Common myeloid progenitor, CD34-positive (primary cell): ENCODE measurements around the gene FN1.

ENCODE experiments used
- CTCF ChIA-PET: fragments of 350-600 bp; sonication (Branson Sonifier 250); formaldehyde crosslinking; loops from one replicate; lab custom pipeline; 2021; ENCODE audit warnings: antibody characterized with exemption; lab: Charles Lee
- POLR2A ChIA-PET: fragments of 350-600 bp; sonication (Branson Sonifier 250); formaldehyde crosslinking; loops from one replicate; lab custom pipeline; 2021; ENCODE audit warnings: antibody characterized with exemption; lab: Charles Lee
- DNase-seq, 3 donors: peaks; one replicate each; pipeline versions ENCODE4 v3.0.0 to v3.0.0-alpha.2; 2013
- H3K27ac ChIP-seq, 2 experiments: 1 replicate in 1 of 2; 2 replicates in 1 of 2; pipeline ENCODE4 v1.7.0; 2013; ENCODE audit warnings: inconsistent platforms in 2 of 2, low read length in 2 of 2, mild to moderate bottlenecking in 2 of 2, low read depth in 1 of 2, moderate library complexity in 1 of 2; ENCODE audit not compliant: severe bottlenecking in 2 of 2, insufficient read depth in 1 of 2, poor library complexity in 1 of 2
- H3K27me3 ChIP-seq, 5 experiments: replicated peaks in 2 of 5; 1 replicate in 3 of 5; 2 replicates in 2 of 5; pipeline versions ENCODE4 v1.6.1 to v1.7.0; 2013; ENCODE audit warnings: low read length in 4 of 5, mild to moderate bottlenecking in 2 of 5, moderate library complexity in 2 of 5, inconsistent platforms in 1 of 5; ENCODE audit not compliant: insufficient read depth in 5 of 5, control insufficient read depth in 4 of 5
- H3K36me3 ChIP-seq, 4 experiments: 1 replicate in 2 of 4; 2 replicates in 2 of 4; pipeline versions ENCODE4 v1.6.1 to v1.7.0; 2013; ENCODE audit warnings: low read length in 3 of 4, control low read depth in 1 of 4, mild to moderate bottlenecking in 1 of 4; ENCODE audit not compliant: control insufficient read depth in 4 of 4, insufficient read depth in 4 of 4
- H3K4me1 ChIP-seq, 4 experiments: 1 replicate in 3 of 4; 2 replicates in 1 of 4; pipeline versions ENCODE4 v1.6.1 to v1.7.1; 2013; ENCODE audit warnings: low read length in 3 of 4, mild to moderate bottlenecking in 3 of 4, control low read depth in 1 of 4, inconsistent platforms in 1 of 4, moderate library complexity in 1 of 4; ENCODE audit not compliant: control insufficient read depth in 4 of 4, insufficient read depth in 4 of 4; ENCODE audit errors: control extremely low read depth in 1 of 4
- H3K4me3 ChIP-seq, 7 experiments: 1 replicate in 4 of 7; 2 replicates in 3 of 7; pipeline versions ENCODE4 v1.5.1 to v1.7.0; 2013; ENCODE audit warnings: mild to moderate bottlenecking in 7 of 7, low read length in 6 of 7, moderate library complexity in 6 of 7, inconsistent platforms in 2 of 7, low read depth in 2 of 7, control low read depth in 1 of 7; ENCODE audit not compliant: insufficient read depth in 4 of 7, control insufficient read depth in 1 of 7; ENCODE audit errors: extremely low read depth in 1 of 7
- H3K9me3 ChIP-seq, 5 experiments: 1 replicate in 4 of 5; 2 replicates in 1 of 5; pipeline versions ENCODE4 v1.6.1 to v1.7.1; 2013; ENCODE audit warnings: low read length in 4 of 5, mild to moderate bottlenecking in 2 of 5, inconsistent platforms in 1 of 5, low read depth in 1 of 5, moderate library complexity in 1 of 5; ENCODE audit not compliant: control insufficient read depth in 4 of 5, insufficient read depth in 2 of 5; ENCODE audit errors: control extremely low read depth in 1 of 5
- WGBS: methylation state at CpG from one replicate; pipeline ENCODE4 v1.1.5; 2013; ENCODE audit not compliant: insufficient coverage; 5-methylcytosine and 5-hydroxymethylcytosine counted together

FN1 gene

DNA sequence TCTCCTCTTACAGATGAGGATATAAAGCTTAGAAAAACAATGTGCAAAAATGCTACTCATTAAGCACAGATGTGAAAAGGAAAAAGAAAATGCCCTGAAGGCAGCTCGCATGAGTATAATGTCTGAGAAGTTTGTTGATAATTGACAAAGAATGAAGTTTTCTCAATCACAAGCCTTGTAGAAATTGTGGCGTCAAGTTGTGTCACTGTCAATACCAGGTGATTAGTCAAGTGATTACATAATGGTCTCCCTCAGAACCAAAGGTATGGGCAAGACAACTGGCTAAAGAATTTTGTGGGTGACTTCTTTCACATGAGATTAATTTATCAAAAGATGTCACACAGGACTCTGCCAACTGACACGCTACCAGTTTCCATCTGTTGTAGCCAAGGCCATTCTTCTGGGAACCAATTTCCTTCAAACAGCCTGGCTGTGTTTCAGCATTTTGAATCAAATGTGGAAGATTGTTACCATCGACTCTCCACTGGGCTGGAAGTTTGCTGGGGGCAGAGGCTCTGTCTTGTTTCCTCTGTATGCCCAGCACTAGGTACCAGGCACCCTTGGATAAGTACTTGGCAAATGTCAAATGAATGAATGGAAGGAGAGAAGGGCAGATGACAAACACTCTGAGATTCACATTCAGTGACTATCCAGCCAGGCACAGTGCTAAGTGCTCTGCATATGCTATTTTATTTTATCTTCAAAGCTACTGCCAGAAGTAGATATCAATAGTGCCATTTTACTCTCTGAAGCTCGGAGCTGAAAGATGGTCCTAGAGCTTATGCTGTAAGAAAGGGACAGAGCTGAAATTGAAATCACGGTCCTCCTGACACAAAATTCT is 5.9 kb upstream of the FN1 start:
- ChIA-PET POLR2A (no interaction called here), CTCF (no interaction called here)

DNA sequence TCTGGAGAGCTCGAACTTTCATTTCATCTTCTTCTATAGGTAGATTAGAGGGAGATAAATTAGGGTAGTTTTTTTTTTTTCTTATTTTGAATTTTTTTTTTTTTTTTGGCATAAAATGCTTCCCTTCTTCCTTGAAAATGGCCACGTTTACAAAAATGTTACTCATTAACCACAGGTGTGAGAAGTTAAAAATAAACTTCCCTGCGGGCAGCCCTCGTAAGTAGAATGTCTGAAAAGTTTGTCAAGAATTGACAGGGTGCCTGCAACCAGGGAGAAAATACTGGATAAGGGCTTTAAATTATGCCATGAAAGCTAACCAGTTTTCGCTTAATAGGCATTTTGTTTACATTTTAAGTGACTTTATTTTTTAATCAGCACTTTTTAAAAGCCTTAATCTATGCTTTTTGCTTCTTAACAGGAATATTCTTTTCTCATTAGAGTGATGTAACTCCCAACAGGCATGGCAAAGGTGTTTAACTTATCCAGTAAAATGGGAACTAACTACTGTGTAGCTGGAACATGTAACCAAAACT is 4.2 kb upstream of the FN1 start:
- ChIA-PET POLR2A (no interaction called here), CTCF (interaction anchor here (0.6 kb wide), 1 partner anchor 462 kb away, joined by 3 read pairs; no protein-coding TSS in a partner anchor)
- no peaks in the 10 kb centered on the region for H3K36me3 ChIP-seq
- WGBS = 79% methylated on average over 2 of the region's 5 CpGs
- H3K4me1 ChIP-seq = peaks cover 2 to 18% (median 15%) of the 10 kb centered on the region in 4 experiments
- peaks cover 18 to 68% (median 23%) of the 10 kb centered on the region in 5 experiments for H3K27me3 ChIP-seq
- no peak overlapping the region for H3K27ac ChIP-seq
- no peak for DNase-seq
- H3K9me3 ChIP-seq = no peaks in the 10 kb centered on the region
- H3K4me3 ChIP-seq = no peak overlapping the region

More for the DNA sequence above, 5.9 kb upstream of the FN1 start:
- Histone ChIP-seq H3K4me1 (peaks cover 1 to 3% (median 2%) of the 10 kb centered on the region in 4 experiments), H3K27me3 (peaks cover 8 to 52% (median 21%) of the 10 kb centered on the region in 5 experiments), H3K36me3 (no peaks in the 10 kb centered on the region), H3K4me3 (no peak overlapping the region), H3K27ac (no peak overlapping the region), H3K9me3 (no peaks in the 10 kb centered on the region)
- DNase-seq = no peak
- WGBS = 97% methylated on average over 6 of the region's 6 CpGs

DNA sequence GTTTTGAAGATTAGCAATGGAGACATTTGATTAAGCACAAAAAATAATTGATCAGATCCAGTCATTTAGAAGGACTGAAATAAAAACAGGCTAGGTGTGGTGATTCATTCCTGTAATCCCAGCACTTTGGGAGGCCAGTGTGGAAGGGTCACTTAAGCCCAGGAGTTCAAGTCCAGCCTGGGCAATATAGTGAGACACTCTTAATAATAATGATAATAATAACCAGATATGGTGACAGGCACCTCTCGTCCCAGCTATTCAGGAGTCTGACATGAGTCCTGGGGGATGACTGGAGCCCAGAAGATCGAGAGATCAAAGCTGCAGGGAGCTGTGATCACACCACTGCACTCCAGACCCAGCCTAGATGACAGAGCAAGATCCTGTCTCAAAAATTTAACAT is 3.5 kb upstream of the FN1 start:
- Histone ChIP-seq H3K36me3 (no peaks in the 10 kb centered on the region), H3K4me1 (peaks cover 2 to 18% (median 15%) of the 10 kb centered on the region in 4 experiments), H3K9me3 (no peaks in the 10 kb centered on the region), H3K4me3 (no peak overlapping the region), H3K27ac (no peak overlapping the region), H3K27me3 (peaks cover 21 to 74% (median 26%) of the 10 kb centered on the region in 5 experiments)
- WGBS = no CpG with 5 or more reads among the region's 2 CpGs
- ChIA-PET POLR2A (no interaction called here), CTCF (no interaction called here)
- no peak for DNase-seq

DNA sequence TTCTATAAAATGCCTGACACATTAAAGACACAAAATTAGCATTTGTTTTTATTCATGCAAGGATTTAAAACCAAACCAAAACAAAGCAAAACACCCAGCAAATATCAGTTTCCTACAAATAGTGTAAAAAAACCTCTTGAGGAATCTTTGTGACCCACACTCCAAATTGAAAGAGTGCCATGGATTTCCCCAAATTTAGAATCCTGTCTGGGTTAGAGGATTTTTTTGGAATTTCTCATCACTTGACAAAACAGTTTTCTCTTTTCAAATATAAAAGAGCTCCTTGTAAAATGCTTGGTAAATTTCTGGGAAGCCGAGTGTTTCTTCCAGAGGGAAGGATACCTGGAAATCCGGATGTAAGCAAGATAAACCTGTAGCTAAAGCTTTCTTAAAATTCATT is 1.7 kb upstream of the FN1 start:
- no peaks in the 10 kb centered on the region for H3K9me3 ChIP-seq
- peaks cover 2 to 18% (median 15%) of the 10 kb centered on the region in 4 experiments for H3K4me1 ChIP-seq
- POLR2A ChIA-PET = no interaction called here
- no peaks in the 10 kb centered on the region for H3K36me3 ChIP-seq
- DNase-seq = no peak
- 53% methylated on average over 2 of the region's 2 CpGs for WGBS
- no peak overlapping the region for H3K4me3 ChIP-seq
- CTCF ChIA-PET = no interaction called here
- peaks cover 23 to 88% (median 26%) of the 10 kb centered on the region in 5 experiments for H3K27me3 ChIP-seq
- H3K27ac ChIP-seq = no peak overlapping the region

DNA sequence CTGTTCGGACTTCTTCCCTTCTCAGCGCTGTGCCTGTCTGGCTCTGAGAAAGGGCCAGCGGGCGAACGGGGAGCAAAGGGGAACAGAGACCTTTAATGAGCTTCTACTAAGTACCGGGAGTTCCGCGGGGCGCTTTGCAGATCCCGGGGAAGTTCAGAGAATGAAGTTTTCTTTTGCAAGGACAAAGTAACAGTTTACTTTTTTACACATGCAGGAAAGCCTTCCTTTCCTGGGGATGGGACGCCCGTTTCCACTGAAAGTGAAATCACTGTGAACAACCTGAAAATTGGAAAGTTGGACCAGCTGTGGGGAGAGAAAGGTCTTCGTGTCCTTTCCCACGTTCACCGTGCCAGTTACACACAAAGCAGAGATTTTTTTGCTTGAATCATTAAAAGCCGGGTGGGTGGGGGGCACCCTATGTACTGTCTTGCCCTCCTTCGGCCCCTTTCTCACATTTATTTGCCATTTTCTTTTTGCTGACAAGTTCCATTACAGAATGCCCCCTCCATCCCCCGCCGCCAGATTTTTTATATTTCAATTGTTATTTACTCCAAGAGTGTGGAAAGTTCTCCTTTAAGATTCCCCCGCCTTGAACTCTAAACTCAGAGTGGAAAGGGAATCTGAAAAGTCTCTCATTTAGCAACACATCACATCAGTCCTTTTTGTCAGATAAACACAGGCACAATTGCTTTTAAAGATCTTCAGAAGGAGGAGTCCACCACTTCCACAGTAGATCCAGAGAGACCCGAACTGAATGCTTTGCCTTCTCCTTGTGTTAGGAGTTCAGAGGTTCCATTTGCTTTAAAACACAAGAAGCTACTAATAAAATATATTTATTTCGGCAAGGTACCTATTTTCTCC is 1.1 kb upstream of the FN1 start:
- Histone ChIP-seq H3K27ac (peak overlapping the region in 1 of 2 experiments; percentile 5), H3K27me3 (peaks cover 23 to 87% (median 28%) of the 10 kb centered on the region in 5 experiments), H3K4me3 (peak overlapping the region in 6 of 7 experiments; percentile 44 to 77 (median 58)), H3K9me3 (no peaks in the 10 kb centered on the region), H3K36me3 (no peaks in the 10 kb centered on the region), H3K4me1 (peaks cover 2 to 18% (median 15%) of the 10 kb centered on the region in 4 experiments)
- ChIA-PET CTCF (interaction anchor here (0.9 kb wide), 1 partner anchor 15 kb away, joined by 3 read pairs; no protein-coding TSS in a partner anchor), POLR2A (no interaction called here)
- DNase-seq = peak in 2 of 3 donors; percentile 8 to 20
- WGBS = 9% methylated on average over 14 of the region's 22 CpGs

DNA sequence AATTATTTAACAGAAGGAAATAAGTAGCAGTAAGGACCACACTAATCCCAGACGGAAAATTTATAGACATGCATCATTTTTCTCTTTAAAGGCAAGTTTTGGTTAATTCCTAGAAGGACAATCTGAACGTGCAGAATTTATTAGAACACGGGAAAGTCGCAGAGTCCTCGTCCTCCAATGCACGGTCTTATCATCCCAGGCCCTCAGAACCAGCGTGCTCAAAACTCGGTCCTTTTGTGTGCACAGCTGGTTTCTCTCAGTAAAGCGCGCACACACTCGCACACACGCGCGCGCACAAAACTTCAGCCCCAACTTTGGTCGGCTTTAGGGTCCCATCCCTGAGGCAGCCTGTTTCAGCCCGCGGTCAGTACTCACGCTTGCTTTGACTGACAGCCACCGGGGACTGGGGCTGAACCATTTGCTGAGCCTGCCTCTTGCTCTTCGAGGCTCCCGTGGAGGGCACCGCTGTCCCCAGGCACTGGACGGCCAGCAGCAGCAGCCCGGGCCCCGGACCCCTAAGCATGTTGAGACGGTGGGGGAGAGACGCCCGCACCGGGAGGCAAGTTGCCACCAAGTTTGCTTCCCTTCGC is 493 bp downstream of the FN1 start:
- H3K27me3 ChIP-seq = peaks cover 23 to 91% (median 29%) of the 10 kb centered on the region in 5 experiments

More for the DNA sequence above, 493 bp downstream of the FN1 start:
- H3K4me1 ChIP-seq = peaks cover 2 to 18% (median 15%) of the 10 kb centered on the region in 4 experiments
- POLR2A ChIA-PET = no interaction called here
- peak overlapping the region in 6 of 7 experiments; percentile 35 to 66 (median 59) for H3K4me3 ChIP-seq
- no peaks in the 10 kb centered on the region for H3K9me3 ChIP-seq
- H3K27ac ChIP-seq = no peak overlapping the region
- no peaks in the 10 kb centered on the region for H3K36me3 ChIP-seq
- CTCF ChIA-PET = no interaction called here
- peak in 2 of 3 donors; percentile 50 to 65 for DNase-seq
- WGBS = 5% methylated on average over 28 of the region's 31 CpGs
